ENCODE measurements around the gene KLHDC1. TPM values are rescaled to one million over a fixed set of nuclear protein-coding genes. Genes with fewer than 3 reads are reported as not detected.

The KLHDC1 gene
- polyA plus RNA-seq, 3 donors = 0.92 to 1.6 (median 1.5) TPM

DNA sequence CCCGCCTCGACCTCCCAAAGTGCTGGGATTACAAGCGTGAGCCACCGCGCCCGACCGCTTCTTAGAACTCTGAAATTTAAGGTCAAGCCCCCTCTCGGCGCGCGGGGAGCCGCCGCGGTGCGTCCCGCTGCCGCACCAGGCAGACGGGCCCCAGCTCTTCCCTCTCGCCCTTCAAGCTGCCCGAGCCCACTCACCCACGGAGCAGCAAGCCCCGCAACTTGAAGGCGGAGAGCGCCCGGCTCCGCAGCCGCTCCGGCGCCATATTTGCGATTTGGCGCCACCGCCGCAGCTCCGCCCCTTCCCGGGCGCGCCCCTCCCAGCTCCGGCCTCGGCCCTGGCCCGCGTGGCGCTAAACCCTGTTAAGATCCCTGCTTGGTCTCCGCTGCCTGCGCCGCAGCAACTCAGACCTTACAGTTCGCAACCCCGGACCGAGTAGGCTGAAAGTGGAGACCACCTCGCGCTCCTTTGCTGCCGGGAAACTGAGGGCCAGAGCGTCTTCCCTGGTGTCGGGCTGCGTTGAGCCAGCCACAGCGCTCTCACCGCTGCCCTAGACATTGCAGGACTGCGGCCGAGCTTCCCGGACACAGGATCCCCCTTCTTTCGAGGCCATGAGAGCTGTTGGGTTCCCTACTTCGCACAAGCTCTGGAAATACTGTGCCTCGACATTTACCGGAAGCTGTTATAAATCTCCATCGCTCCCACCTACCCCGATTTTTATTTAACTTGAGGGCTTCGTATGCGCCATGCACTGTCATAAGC, 4.8 kb upstream of the KLHDC1 start, which contains the start of gene POLE2:
Gene POLE2, minus strand, starts transcription at position 273 of the 759 bp plus-strand sequence. Its CDS starts 11 bp downstream, at position 262.
- Mint-ChIP-seq H3K9me3 (peaks cover 0 to 3% (median 0%) of the 10 kb centered on the region in 7 donors), H3K27me3 (ENCODE audit: low read depth in 3 of 3) (peaks cover 0 to 7% (median 0%) of the 10 kb centered on the region in 3 donors), H3K27ac (peak within 1 kb of the TSS; percentile 41 to 88 (median 69)), H3K36me3 (peaks cover 0 to under 1% of the 10 kb centered on the region in 2 donors), H3K4me1 (peaks cover 33% of the 10 kb centered on the region), H3K4me3 (peak within 1 kb of the TSS; percentile 92 to 95)
- peak; percentile 42 to 50 (median 43) for DNase-seq
- H3K27ac ChIP-seq (ENCODE audit: low read depth in 1 of 2, low read length in 2 of 2) = peak within 1 kb of the TSS; percentile 36 to 62
- H3K36me3 ChIP-seq (replicated peaks in 1 of 2; ENCODE audit: control insufficient read depth in 1 of 2, insufficient read depth in 2 of 2, low read length in 2 of 2) = no peaks in the 10 kb centered on the region
- intact Hi-C loops (cut with micrococcal nuclease) = loop anchor here in 1 of 2 donors (5.0 kb wide), 1 partner anchor 79 kb away; the partner anchor contains the start of gene KLHDC2
- peaks cover 10 to 22% of the 10 kb centered on the region in 2 donors for H3K4me1 ChIP-seq (ENCODE audit: control insufficient read depth in 1 of 2, insufficient read depth in 2 of 2, low read length in 2 of 2)
- peak within 1 kb of the TSS; percentile 99 for H2AFZ ChIP-seq (ENCODE audit: insufficient read depth, low read depth, low read length, poor library complexity, severe bottlenecking)
- 3% methylated on average over 67 of the region's 67 CpGs for WGBS (ENCODE audit: insufficient coverage)
- peaks cover 23% of the 10 kb centered on the region for H3K79me2 ChIP-seq (ENCODE audit: insufficient read depth, low read length)
- no peaks in the 10 kb centered on the region for H3K27me3 ChIP-seq (ENCODE audit: control insufficient read depth in 2 of 2, insufficient read depth in 2 of 2, low read length in 2 of 2)
- H4K20me1 ChIP-seq (ENCODE audit: insufficient read depth, low read length) = no peaks in the 10 kb centered on the region
- peak within 1 kb of the TSS; percentile 78 for H3K4me2 ChIP-seq (replicated peaks; ENCODE audit: extremely low read depth, low read length, poor library complexity, severe bottlenecking)
- H3K9me3 ChIP-seq (replicated peaks in 1 of 2; ENCODE audit: control insufficient read depth in 1 of 2, insufficient read depth in 1 of 2, low read length in 2 of 2) = no peaks in the 10 kb centered on the region
- no peak for TF ChIP-seq CTCF (IDR thresholded peaks at IDR 0.05)
- peak within 1 kb of the TSS; percentile 61 to 84 (median 66) for H3K4me3 ChIP-seq (replicated peaks in 1 of 3; ENCODE audit: low read depth in 2 of 3, low read length in 3 of 3)
- peak within 1 kb of the TSS; percentile 68 for H3K9ac ChIP-seq (ENCODE audit: insufficient read depth, low read length, poor library complexity, severe bottlenecking)

- Histone ChIP-seq H3K9ac (ENCODE audit: insufficient read depth, low read length, poor library complexity, severe bottlenecking) (peak overlapping the region; percentile 68), H2AFZ (ENCODE audit: insufficient read depth, low read depth, low read length, poor library complexity, severe bottlenecking) (peak overlapping the region; percentile 99), H3K27ac (ENCODE audit: low read depth in 1 of 2, low read length in 2 of 2) (peak overlapping the region in 1 of 2 donors; percentile 62), H3K27me3 (ENCODE audit: control insufficient read depth in 2 of 2, insufficient read depth in 2 of 2, low read length in 2 of 2) (no peaks in the 10 kb centered on the region), H4K20me1 (ENCODE audit: insufficient read depth, low read length) (no peaks in the 10 kb centered on the region), H3K4me3 (replicated peaks in 1 of 3; ENCODE audit: low read depth in 2 of 3, low read length in 3 of 3) (peak overlapping the region in 2 of 3 experiments; percentile 61 to 84), H3K4me1 (ENCODE audit: control insufficient read depth in 1 of 2, insufficient read depth in 2 of 2, low read length in 2 of 2) (peaks cover 10 to 23% of the 10 kb centered on the region in 2 donors), H3K4me2 (replicated peaks; ENCODE audit: extremely low read depth, low read length, poor library complexity, severe bottlenecking) (peak overlapping the region; percentile 78), H3K79me2 (ENCODE audit: insufficient read depth, low read length) (peaks cover 23% of the 10 kb centered on the region), H3K36me3 (replicated peaks in 1 of 2; ENCODE audit: control insufficient read depth in 1 of 2, insufficient read depth in 2 of 2, low read length in 2 of 2) (no peaks in the 10 kb centered on the region), H3K9me3 (replicated peaks in 1 of 2; ENCODE audit: control insufficient read depth in 1 of 2, insufficient read depth in 1 of 2, low read length in 2 of 2) (no peaks in the 10 kb centered on the region)
- peaks cover 0 to 7% (median 0%) of the 10 kb centered on the region in 3 donors for H3K27me3 Mint-ChIP-seq (ENCODE audit: low read depth in 3 of 3)
- peaks cover 0 to 3% (median 0%) of the 10 kb centered on the region in 7 donors for H3K9me3 Mint-ChIP-seq
- peaks cover 33% of the 10 kb centered on the region for H3K4me1 Mint-ChIP-seq
- no peak overlapping the region for H3K27ac Mint-ChIP-seq
- no peaks in the 10 kb centered on the region for H3K36me3 Mint-ChIP-seq
- no CpG with 5 or more reads among the region's 8 CpGs for WGBS (ENCODE audit: insufficient coverage)
- intact Hi-C loops (cut with micrococcal nuclease) = loop anchor here in 1 of 2 donors (5.0 kb wide), 1 partner anchor 79 kb away; the partner anchor contains the start of gene KLHDC2
- TF ChIP-seq CTCF (IDR thresholded peaks at IDR 0.05) = no peak
- DNase-seq = no peak
- H3K4me3 Mint-ChIP-seq = peak overlapping the region; percentile 92 to 95
Observed at GRCh38 chr14:49688701-49689030, 4.3 kb upstream of the KLHDC1 start.

Measured in CD14-positive monocyte (primary cell).